Activated CD4-positive, alpha-beta T cell treated with anti-CD3 and anti-CD28 coated beads, Interleukin-2, amount 50 U/mL, for 4 hours (primary cell): ENCODE data around the gene TLK1.
"Not testable (repeated sequence)": the region's sequence is repeated elsewhere in the genome, so short reads cannot be mapped to it uniquely, and the experiment has no call there.

Experiments
- DNase-seq, 2 experiments: peaks; one replicate each; pipeline ENCODE4 v3.0.0-alpha.2; 2020

The TLK1 gene

GRCh38 chr2:171076422-171076821, 84.3 kb downstream of the TLK1 start:
- not testable (repeated sequence) for DNase-seq

DNA sequence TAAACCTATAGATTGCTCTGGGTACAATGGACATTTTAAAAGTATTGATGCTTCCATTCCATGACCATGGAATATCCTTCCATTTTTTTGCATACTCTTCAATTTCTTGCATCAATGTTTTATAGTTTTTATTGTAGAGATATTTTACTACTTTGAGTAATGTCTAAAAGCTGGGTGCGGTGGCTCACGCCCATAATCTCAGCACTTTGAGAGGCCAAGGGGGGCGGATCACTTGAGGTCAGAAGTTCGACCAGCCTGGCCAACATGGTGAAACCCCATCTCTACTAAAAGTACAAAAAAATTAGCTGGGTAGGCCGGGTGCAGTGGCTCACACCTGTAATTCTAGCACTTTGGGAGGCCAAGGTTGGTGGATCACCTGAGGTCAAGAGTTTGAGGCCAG, 88.5 kb downstream of the TLK1 start:
- DNase-seq = no peak

- DNase-seq = no peak
These were observed 91.3 kb downstream of the TLK1 start for GRCh38 chr2:171069286-171069956.

GRCh38 chr2:171066110-171066509, 94.6 kb downstream of the TLK1 start:
- no peak for DNase-seq

GRCh38 chr2:171057575-171057974, 103.1 kb downstream of the TLK1 start:
- DNase-seq = no peak

GRCh38 chr2:171056307-171056706, 104.4 kb downstream of the TLK1 start:
- DNase-seq = no peak

DNA sequence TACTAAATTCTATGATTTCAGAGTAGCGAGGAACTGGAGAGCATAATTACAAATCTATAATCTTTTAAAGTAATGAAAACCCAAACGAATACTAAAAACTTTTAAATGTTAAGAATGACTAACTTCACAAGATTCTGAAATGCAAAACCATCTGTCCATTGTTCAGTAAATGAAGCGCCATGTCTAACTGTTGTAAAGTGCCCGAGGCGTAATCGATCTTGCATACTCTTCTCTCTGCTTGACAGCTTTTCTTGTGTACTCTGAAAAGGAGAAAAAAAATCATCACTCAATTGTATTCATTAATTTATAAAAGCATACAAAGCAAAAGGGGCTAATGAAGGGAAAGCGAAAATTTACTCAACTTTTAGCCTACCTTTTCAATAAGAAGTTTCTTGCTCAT, 111.0 kb downstream of the TLK1 start:
- DNase-seq = no peak

GRCh38 chr2:171046048-171046560, 114.6 kb downstream of the TLK1 start:
- DNase-seq = no peak

DNA sequence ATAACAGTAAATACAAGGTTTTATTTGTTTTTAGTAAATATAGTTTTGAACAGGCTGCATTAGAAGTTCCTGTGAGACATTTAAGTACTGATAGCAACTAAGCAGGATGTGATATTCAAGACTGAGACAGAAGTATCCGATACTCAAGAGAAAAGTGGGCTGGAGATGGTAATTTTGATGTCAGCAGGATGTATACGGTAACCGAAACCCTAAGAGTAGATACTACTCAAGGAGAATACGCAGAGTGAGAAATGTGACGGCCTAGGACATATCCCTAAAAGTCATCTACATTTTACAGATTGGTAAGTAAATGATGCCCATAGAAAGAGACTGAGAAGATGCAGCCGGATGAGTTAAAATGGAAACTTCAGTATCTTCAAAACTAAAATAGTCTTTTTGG, 116.3 kb downstream of the TLK1 start:
- DNase-seq = no peak

DNA sequence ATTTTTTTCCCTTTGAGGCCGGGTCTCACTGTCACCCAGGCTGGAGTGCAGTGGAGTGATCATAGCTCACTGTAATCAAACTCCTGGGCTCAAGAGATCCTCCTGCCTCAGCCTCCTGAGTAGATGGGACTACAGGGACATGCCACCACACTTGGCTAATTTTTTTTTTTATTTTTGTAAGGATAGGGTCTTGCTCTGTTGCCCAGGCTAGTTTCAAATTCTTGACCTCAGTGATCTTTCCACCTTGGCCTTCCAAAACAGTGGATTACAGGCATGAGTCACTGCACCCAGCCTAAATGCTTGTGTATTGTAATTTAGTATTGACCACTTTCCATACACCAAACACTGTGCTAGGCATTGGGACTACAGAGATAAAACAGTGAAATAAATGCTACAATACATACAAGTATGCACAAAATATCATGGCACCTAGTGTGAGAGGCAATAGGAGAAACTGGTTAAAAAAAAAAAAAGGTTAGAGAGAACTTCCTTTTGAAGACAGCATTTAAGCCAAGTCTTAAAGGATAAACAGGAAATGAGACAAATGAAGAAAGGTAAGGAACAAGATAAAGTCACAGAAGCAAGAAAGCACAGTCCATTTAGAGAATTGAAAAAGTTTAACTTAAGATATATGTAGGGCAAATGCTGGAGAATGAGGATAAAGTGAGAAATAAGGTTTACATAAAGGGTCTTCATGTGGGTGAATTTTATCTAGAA, 118.3 kb downstream of the TLK1 start:
- no peak for DNase-seq

DNA sequence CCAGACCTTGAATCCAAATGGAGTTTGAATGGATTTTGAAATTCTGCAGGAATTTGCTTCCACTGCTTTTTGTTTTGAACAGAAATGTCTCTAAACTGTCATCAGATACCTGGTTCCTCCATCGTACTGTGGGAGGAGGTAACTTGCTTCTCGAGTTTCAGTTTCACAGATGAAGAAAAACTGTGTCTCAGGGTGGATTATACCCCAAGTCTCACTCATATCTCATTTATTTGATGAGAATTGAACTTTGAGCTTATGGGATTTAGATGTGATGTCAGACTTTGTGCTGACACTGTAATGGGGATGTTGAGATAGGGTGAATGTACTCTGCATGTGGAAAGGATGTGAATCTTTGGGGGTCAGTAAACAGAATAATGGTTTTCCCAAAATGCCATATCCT, 124.2 kb downstream of the TLK1 start:
- DNase-seq = no peak

GRCh38 chr2:171034315-171034714, 126.4 kb downstream of the TLK1 start:
- DNase-seq = no peak

DNA sequence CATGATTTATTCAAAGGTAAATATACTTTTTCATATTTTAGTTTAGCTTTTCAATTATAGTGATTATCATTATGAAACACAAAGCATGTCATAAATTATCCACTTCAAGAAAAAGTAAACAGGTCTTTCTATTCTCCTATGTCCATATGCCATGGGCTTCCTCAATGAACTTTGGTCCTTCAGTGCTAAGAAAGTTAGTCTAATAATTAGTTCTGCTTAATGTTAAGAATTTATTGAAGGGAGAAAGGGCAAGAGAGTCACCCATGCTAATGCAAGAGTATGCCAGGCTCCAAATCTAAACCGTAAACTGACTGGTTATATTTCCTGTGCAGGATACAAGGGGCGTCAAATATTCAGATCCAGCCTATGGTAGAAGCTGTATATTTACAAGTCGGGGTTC, 135.5 kb downstream of the TLK1 start:
- no peak for DNase-seq

GRCh38 chr2:171018522-171018921, 142.2 kb downstream of the TLK1 start:
- no peak for DNase-seq

- DNase-seq = no peak
These were observed 144.6 kb downstream of the TLK1 start for GRCh38 chr2:171016125-171016524.

DNA sequence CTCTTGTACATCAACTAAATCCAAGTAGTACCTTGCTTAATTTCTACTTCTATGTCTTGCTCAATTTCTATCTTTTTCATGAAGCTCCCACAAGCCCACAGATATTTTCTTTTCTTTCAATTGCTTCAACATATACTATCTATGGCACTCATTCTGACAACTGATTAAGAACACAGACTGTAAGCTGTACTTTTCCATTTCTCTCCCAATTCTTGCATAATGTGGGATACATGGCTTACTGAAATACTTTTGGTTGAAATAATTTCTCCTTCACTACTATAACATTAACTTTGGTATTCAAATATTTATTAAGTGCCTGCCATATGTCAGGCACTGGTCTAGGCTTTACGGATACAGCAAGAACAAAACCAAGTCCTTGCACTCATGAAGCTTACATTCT, 146.8 kb downstream of the TLK1 start:
- no peak for DNase-seq

DNA sequence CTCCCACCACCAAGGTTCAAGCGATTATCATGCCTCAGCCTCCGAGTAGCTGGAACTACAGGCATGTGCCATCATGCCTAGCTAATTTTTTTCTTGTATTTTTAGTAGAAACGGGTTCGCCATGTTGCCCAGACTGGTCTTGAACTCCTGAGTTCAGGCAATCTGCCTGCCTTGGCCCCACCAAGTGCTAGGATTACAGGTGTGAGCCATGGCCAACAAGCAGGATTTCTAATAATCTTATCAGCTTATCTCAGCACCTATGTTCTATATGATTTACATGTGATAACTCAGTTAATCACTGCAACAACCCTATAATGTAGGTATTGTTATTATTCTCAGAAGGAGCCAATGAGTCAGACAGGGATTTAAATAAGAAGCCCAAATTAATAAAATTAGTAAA, 151.3 kb downstream of the TLK1 start:
- no peak for DNase-seq

GRCh38 chr2:171008550-171009205, 152.0 kb downstream of the TLK1 start:
- no peak for DNase-seq

DNA sequence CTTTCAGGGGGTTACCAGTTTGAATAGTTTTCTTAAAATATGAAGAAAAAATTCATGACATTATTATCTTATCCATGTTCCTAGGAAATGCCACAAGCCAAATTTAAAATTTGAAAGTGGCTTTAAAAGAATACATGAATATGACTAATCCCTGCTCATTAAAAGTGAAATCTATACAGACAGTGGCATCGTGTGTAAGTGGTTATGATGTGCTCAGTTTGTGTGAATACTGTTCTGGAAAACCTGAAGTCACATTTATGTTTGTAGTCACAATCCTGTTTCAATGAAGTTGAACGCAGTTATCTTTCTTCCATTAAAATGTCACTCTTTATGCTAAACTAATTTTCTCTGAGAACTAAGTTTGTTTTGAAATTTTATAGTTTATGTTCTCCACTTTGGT, 155.9 kb downstream of the TLK1 start:
- no peak for DNase-seq

GRCh38 chr2:171004363-171004762, 156.3 kb downstream of the TLK1 start:
- no peak for DNase-seq

DNA sequence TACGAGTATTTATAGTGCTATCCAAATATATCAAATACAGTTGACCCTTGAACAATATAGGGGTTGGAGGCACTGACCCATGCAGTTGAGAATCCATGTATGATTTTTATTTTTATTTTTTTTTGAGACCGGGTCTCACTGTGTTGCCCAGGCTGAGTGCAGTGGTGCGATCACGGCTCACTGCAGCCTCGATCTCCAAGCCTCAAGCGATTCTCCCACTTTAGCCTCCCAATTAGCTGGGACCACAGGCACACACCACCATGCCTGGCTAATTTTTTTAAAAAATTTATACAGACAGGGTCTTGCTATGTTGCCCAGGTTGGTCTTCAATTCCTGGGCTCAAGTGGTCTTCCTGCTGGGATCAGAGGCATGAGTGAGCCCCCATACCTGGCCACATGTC, 161.0 kb downstream of the TLK1 start:
- no peak for DNase-seq

DNA sequence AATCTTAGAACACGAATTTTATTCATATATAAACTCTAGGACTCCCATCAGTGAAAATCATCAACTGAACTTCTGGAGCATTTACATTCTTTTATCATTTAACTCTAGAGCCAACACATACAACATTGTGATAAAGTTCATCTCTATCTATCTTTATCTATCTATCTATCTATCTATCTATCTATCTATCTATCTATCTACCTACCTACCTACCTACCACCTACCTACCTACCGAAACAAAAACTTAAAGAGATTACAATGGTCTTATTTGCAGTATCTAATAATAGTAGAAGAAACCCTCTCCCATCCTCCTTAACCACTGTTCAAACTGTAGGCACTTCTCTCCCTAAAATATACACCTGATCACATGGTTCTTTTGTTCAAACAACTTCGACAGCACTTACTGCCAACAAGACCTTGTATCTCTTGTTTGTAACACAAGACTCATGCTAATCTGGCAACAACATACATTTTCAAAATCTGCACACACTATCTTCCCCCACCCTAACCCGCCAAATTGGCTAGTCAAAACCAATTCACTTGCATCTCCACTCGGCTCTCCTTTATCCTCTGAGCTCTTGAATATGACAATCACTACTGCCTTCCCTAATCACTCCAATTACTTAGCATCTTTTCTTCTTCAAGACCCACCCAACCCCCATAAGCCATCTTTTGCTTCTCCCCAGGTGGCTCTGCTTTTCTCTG, 162.6 kb downstream of the TLK1 start:
- DNase-seq = no peak

GRCh38 chr2:170996316-170996715, 164.4 kb downstream of the TLK1 start:
- DNase-seq = no peak
